VCaP (cell line): ENCODE data around the gene FSIP1.
A peak's percentile ranks its signal among the peaks of the same experiment; 100 is the strongest.

Experiments
- H3K27ac ChIP-seq: fragments of 450-650 bp; 2 replicates; pipeline ENCODE4 v1.5.1; 2017
- TF ChIP-seq, protein P1 (sequence below): fragments of 450-650 bp; conservative IDR thresholded peaks from 2 replicates; pipeline ENCODE4 v1.5.1; 2017; ENCODE audit warnings: mild to moderate bottlenecking, moderate library complexity

FSIP1 gene

DNA sequence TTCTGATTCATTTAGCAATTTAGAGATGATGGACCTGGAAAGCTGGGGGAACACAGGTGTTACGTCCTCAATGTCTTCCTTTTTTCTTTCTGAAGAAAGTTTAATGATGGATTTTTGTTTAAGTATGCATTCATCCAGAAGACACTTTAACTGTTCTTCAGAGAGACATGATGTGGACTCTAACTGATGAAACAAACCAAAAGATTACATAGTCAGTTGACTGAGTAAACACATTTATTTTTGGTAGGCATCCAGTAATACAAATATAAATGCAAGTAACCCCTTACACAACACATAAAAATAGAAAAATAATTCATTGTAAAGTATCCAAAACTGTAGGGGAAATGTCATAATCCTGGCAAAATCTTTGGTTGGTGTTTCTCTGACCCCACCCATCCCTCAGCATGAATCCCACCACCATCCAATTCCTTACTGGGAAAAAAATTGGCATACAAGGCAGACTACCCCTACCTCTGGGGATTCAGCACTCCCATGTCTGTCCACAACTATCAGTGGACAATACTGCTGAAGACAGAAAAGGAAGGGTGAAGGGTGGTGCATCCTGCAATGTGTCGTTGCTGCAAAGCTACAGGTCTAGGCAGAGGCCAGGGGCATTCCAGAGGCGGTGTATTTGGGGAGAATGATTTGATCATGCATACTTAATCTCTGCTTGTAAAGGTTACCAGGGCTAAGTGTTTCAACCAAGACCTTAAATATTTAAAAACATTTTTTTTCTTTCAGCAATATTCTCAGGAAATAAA lies 164.4 kb downstream of the FSIP1 start:
- peak overlapping the region; percentile 21 for H3K27ac ChIP-seq

GRCh38 chr15:39616731-39617455 lies 165.7 kb downstream of the FSIP1 start:
- no peak overlapping the region; the same call in 1 of the 2 replicates for H3K27ac ChIP-seq
- TF ChIP-seq, protein P1, sequence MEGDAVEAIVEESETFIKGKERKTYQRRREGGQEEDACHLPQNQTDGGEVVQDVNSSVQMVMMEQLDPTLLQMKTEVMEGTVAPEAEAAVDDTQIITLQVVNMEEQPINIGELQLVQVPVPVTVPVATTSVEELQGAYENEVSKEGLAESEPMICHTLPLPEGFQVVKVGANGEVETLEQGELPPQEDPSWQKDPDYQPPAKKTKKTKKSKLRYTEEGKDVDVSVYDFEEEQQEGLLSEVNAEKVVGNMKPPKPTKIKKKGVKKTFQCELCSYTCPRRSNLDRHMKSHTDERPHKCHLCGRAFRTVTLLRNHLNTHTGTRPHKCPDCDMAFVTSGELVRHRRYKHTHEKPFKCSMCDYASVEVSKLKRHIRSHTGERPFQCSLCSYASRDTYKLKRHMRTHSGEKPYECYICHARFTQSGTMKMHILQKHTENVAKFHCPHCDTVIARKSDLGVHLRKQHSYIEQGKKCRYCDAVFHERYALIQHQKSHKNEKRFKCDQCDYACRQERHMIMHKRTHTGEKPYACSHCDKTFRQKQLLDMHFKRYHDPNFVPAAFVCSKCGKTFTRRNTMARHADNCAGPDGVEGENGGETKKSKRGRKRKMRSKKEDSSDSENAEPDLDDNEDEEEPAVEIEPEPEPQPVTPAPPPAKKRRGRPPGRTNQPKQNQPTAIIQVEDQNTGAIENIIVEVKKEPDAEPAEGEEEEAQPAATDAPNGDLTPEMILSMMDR = no peak

More for the DNA sequence above, 164.4 kb downstream of the FSIP1 start:
- TF ChIP-seq, protein P1 = no peak

GRCh38 chr15:39613861-39614260 lies 168.8 kb downstream of the FSIP1 start:
- no peak overlapping the region for H3K27ac ChIP-seq
- TF ChIP-seq, protein P1 = no peak

- H3K27ac ChIP-seq = no peak overlapping the region
These were observed 169.4 kb downstream of the FSIP1 start for GRCh38 chr15:39613271-39613670.

DNA sequence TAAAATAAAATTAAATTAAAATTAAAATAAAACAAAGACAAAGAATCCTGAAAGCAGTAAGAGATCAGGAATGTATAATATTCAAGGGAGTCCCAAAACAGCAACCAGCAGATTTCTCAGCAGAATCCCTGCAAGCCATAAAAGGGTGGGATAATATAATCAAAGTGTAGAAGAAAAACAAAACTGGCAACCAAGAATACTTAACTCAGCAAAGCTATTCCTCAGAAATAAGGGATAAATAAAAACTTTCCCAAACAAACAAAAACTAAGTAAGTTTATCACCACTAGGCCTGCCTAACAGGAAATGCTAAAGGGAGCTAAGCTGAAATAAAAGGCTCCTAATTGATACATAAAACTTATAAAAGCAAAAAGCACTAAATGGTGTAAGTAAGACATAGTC lies 172.0 kb downstream of the FSIP1 start:
- no peak overlapping the region for H3K27ac ChIP-seq
- TF ChIP-seq, protein P1 = no peak

More at GRCh38 chr15:39613271-39613670, 169.4 kb downstream of the FSIP1 start:
- TF ChIP-seq, protein P1 = no peak

DNA sequence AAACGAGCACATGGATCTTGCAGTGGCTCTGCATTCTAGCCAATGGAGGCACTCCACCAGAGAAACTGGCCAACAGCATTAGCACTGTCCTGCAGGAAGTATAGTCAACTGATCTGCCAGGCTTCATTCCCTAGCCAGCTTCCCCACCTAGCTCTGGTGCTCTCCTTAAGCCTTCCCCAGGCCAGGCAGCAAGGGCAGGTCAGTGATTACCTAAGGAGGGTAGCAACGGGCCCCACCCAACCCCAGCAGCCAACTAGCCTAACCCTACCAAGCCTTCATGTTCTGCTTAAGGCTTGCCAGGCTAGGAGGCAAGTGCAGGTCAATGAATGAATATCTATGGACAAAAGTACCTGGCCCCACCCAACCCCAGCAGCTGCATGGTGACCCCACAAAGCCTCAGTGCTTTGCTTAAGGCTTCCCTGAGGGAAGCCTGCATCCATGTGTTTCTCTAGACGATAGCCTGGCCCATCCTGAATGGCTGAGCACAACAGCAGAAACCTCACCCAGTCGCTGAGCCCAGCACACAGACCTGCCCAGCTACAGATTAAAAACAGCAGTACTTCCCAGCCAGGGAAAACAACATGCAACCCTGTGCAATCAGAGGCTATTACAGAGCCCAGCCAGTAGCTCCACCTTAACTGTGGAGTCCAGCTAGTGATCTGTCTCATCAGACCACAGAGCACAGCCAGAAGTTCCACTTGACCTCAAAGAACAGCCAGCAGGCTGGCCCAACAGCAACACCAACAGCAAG lies 173.3 kb downstream of the FSIP1 start:
- TF ChIP-seq, protein P1 = no peak
- no peak overlapping the region for H3K27ac ChIP-seq
